ENCODE results near the gene SUMF1. TPM values are rescaled to one million over a fixed set of nuclear protein-coding genes. Genes with fewer than 3 reads are reported as not detected.
"Not testable (repeated sequence)": the region's sequence is repeated elsewhere in the genome, so short reads cannot be mapped to it uniquely, and the experiment has no call there.

SUMF1 gene
- total RNA-seq, 1 experiment from 2014 or later: 11.8 TPM

GRCh38 chr3:4458961-4459360, 8.1 kb downstream of the SUMF1 start:
- intact Hi-C loops (cut with micrococcal nuclease): no loop called here
- no peaks in the 10 kb centered on the region for H3K27me3 Mint-ChIP-seq (ENCODE audit: insufficient read depth, unreplicated experiment)
- H3K27ac Mint-ChIP-seq (ENCODE audit: low read depth, unreplicated experiment): no peak overlapping the region
- peaks cover 6% of the 10 kb centered on the region for H3K36me3 Mint-ChIP-seq (ENCODE audit: insufficient read depth, unreplicated experiment)
- H3K9me3 Mint-ChIP-seq (ENCODE audit: unreplicated experiment): no peaks in the 10 kb centered on the region
- DNase-seq (ENCODE audit: unreplicated experiment): no peak
- TF ChIP-seq CTCF (IDR thresholded peaks at IDR 0.05; ENCODE audit: unreplicated experiment): no peak
- ChIA-PET CTCF (no interaction called here), POLR2A (interaction anchor here (0.8 to 1.0 kb wide), 2 partner anchors 9 to 95 kb away, joined by 4 read pairs; no protein-coding TSS in a partner anchor)
- BruUV-seq (replicated peaks): no TSS peak
- no peaks in the 10 kb centered on the region for H3K4me1 Mint-ChIP-seq (ENCODE audit: insufficient read depth, unreplicated experiment)
- H3K4me3 Mint-ChIP-seq (ENCODE audit: unreplicated experiment): no peak overlapping the region

GRCh38 chr3:4456780-4457179, 10.3 kb downstream of the SUMF1 start:
- H3K4me1 Mint-ChIP-seq (ENCODE audit: insufficient read depth, unreplicated experiment); POLR2A ChIA-PET; CTCF ChIA-PET: not testable (repeated sequence)

GRCh38 chr3:4454142-4454541, 12.9 kb downstream of the SUMF1 start:
- no peaks in the 10 kb centered on the region for H3K4me1 Mint-ChIP-seq (ENCODE audit: insufficient read depth, unreplicated experiment)
- no peak for TF ChIP-seq CTCF (IDR thresholded peaks at IDR 0.05; ENCODE audit: unreplicated experiment)
- H3K9me3 Mint-ChIP-seq (ENCODE audit: unreplicated experiment): no peaks in the 10 kb centered on the region
- POLR2A ChIA-PET: no interaction called here
- no peak overlapping the region for H3K4me3 Mint-ChIP-seq (ENCODE audit: unreplicated experiment)
- no peak for DNase-seq (ENCODE audit: unreplicated experiment)
- H3K27ac Mint-ChIP-seq (ENCODE audit: low read depth, unreplicated experiment): no peak overlapping the region
- peaks cover 18% of the 10 kb centered on the region for H3K36me3 Mint-ChIP-seq (ENCODE audit: insufficient read depth, unreplicated experiment)
- no peaks in the 10 kb centered on the region for H3K27me3 Mint-ChIP-seq (ENCODE audit: insufficient read depth, unreplicated experiment)
- BruUV-seq (replicated peaks): no TSS peak
- CTCF ChIA-PET: interaction anchor here (0.6 kb wide), 1 partner anchor 9 kb away, joined by 4 read pairs; no protein-coding TSS in a partner anchor
- intact Hi-C loops (cut with micrococcal nuclease): no loop called here

More at GRCh38 chr3:4456780-4457179, 10.3 kb downstream of the SUMF1 start:
- DNase-seq (ENCODE audit: unreplicated experiment); H3K27ac Mint-ChIP-seq (ENCODE audit: low read depth, unreplicated experiment); BruUV-seq (replicated peaks); H3K9me3 Mint-ChIP-seq (ENCODE audit: unreplicated experiment); H3K27me3 Mint-ChIP-seq (ENCODE audit: insufficient read depth, unreplicated experiment); H3K4me3 Mint-ChIP-seq (ENCODE audit: unreplicated experiment); intact Hi-C loops (cut with micrococcal nuclease): not testable (repeated sequence)
- H3K36me3 Mint-ChIP-seq (ENCODE audit: insufficient read depth, unreplicated experiment): peaks cover 16% of the 10 kb centered on the region

GRCh38 chr3:4449043-4449805, 17.8 kb downstream of the SUMF1 start:
- DNase-seq (ENCODE audit: unreplicated experiment): no peak
- Mint-ChIP-seq H3K4me1 (ENCODE audit: insufficient read depth, unreplicated experiment) (no peaks in the 10 kb centered on the region), H3K27me3 (ENCODE audit: insufficient read depth, unreplicated experiment) (no peaks in the 10 kb centered on the region), H3K4me3 (ENCODE audit: unreplicated experiment) (no peak overlapping the region), H3K27ac (ENCODE audit: low read depth, unreplicated experiment) (no peak overlapping the region), H3K36me3 (ENCODE audit: insufficient read depth, unreplicated experiment) (peaks cover 36% of the 10 kb centered on the region), H3K9me3 (ENCODE audit: unreplicated experiment) (no peaks in the 10 kb centered on the region)
- BruUV-seq (replicated peaks): no TSS peak
- no peak for TF ChIP-seq CTCF (IDR thresholded peaks at IDR 0.05; ENCODE audit: unreplicated experiment)
- intact Hi-C loops (cut with micrococcal nuclease): no loop called here
- CTCF ChIA-PET: interaction anchor here (1.0 to 1.4 kb wide), 2 partner anchors 9 to 98 kb away, joined by 3 to 5 read pairs; no protein-coding TSS in a partner anchor
- POLR2A ChIA-PET: interaction anchor here (1.1 kb wide), 1 partner anchor 9 kb away, joined by 4 read pairs; no protein-coding TSS in a partner anchor

Data from MCF 10A (cell line).